ENCODE results near the gene EMC7. TPM values are rescaled to one million over a fixed set of nuclear protein-coding genes. Genes with fewer than 3 reads are reported as not detected.

EMC7 gene
- total RNA-seq, 4 donors from 2014 or later = 34.6 to 49.2 (median 43.2) TPM

DNA sequence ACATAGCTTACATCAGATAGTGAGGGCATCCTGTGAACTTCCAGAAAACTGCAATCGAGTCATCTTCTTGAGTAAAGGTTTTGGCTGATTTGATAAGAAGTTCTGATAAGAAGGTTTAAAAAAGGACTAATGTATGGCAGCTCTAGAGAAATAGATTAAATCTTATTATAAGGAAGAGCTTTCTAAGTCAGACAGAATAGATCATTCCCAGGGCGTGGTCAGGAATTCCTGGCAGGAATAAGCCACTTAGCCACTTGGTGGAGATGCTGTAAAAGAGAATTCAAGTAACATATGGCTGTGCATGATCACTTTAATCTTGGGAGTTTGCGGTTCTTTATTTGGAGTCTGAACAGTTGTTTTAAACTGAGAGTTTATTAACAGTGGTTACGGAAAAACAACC, 17.6 kb upstream of the EMC7 start:
- ATAC-seq = no peak
- 73 to 81% methylated on average over 4 of the region's 4 CpGs for WGBS, 2 donors (ENCODE audit: low coverage in 1 of 2)

DNA sequence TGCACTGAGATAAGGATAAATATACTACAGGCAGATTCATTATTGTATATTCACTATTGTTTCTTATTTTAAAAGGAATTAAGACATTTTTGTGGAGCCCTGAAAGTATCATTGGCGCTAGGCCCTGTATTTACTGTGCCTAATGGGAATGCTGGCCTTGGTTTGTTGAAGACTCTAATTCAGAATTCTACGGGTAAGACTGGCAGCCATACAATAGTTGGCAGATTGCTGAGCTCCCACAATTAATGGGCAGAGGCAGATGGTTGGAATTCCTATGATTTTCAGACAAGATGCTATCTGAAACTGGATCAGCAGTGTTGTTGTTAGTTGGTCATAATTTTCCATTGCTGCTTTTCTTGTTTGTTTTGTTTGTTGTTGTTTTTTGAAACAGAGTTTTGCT, 15.0 kb upstream of the EMC7 start:
- ATAC-seq = no peak
- Histone ChIP-seq H3K4me3 (no peak overlapping the region), H3K4me1 (no peaks in the 10 kb centered on the region), H3K9me3 (no peaks in the 10 kb centered on the region), H3K36me3 (no peaks in the 10 kb centered on the region), H3K27me3 (peaks cover 29% of the 10 kb centered on the region), H3K27ac (no peak overlapping the region)
- WGBS, 2 donors (ENCODE audit: low coverage in 1 of 2) = 78 to 83% methylated on average over 2 of the region's 2 CpGs
- TF ChIP-seq, protein P1, sequence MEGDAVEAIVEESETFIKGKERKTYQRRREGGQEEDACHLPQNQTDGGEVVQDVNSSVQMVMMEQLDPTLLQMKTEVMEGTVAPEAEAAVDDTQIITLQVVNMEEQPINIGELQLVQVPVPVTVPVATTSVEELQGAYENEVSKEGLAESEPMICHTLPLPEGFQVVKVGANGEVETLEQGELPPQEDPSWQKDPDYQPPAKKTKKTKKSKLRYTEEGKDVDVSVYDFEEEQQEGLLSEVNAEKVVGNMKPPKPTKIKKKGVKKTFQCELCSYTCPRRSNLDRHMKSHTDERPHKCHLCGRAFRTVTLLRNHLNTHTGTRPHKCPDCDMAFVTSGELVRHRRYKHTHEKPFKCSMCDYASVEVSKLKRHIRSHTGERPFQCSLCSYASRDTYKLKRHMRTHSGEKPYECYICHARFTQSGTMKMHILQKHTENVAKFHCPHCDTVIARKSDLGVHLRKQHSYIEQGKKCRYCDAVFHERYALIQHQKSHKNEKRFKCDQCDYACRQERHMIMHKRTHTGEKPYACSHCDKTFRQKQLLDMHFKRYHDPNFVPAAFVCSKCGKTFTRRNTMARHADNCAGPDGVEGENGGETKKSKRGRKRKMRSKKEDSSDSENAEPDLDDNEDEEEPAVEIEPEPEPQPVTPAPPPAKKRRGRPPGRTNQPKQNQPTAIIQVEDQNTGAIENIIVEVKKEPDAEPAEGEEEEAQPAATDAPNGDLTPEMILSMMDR (IDR thresholded peaks at IDR 0.05) = no peak
- TF ChIP-seq EP300 (IDR thresholded peaks at IDR 0.05) (no peak), POLR2A (IDR thresholded peaks at IDR 0.05) (no peak), POLR2AphosphoS5 (IDR thresholded peaks at IDR 0.05) (no peak)

More for the DNA sequence above, 17.6 kb upstream of the EMC7 start:
- Histone ChIP-seq H3K27me3 (peaks cover 22% of the 10 kb centered on the region), H3K9me3 (no peaks in the 10 kb centered on the region), H3K4me3 (no peak overlapping the region), H3K36me3 (no peaks in the 10 kb centered on the region), H3K27ac (no peak overlapping the region), H3K4me1 (no peaks in the 10 kb centered on the region)
- TF ChIP-seq, protein P1 (IDR thresholded peaks at IDR 0.05) = no peak
- TF ChIP-seq POLR2A (IDR thresholded peaks at IDR 0.05) = no peak
- no peak for TF ChIP-seq EP300 (IDR thresholded peaks at IDR 0.05)
- no peak for TF ChIP-seq POLR2AphosphoS5 (IDR thresholded peaks at IDR 0.05)

DNA sequence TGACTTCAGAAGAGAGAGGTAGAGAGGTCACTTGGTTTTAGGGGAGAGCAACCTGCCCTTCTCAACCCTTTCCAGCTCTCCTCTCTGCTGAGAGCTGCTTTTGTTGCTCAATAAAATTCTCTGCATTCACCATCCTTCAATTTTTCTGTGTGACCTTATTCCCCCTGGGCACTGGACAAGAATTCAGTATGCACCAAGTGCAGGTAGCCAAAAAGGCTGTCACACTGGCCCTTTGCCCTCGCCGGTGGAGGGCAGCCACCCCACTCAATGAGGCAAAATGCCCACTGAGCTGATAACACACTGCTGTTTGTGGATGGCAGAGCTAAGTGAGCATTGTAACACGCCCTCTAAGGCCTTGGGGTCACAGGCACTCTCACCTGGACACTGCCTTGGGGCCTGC, 13.1 kb upstream of the EMC7 start:
- no CpG with 5 or more reads among the region's 3 CpGs for WGBS, 2 donors (ENCODE audit: low coverage in 1 of 2)
- no peaks in the 10 kb centered on the region for H3K9me3 ChIP-seq
- no peak overlapping the region for H3K4me3 ChIP-seq
- TF ChIP-seq, protein P1 (IDR thresholded peaks at IDR 0.05) = no peak
- no peak for TF ChIP-seq POLR2AphosphoS5 (IDR thresholded peaks at IDR 0.05)
- TF ChIP-seq POLR2A (IDR thresholded peaks at IDR 0.05) = no peak
- no peak for TF ChIP-seq EP300 (IDR thresholded peaks at IDR 0.05)
- H3K27ac ChIP-seq = no peak overlapping the region
- H3K4me1 ChIP-seq = no peaks in the 10 kb centered on the region
- peaks cover 29% of the 10 kb centered on the region for H3K27me3 ChIP-seq
- no peak for ATAC-seq
- no peaks in the 10 kb centered on the region for H3K36me3 ChIP-seq

GRCh38 chr15:34114215-34114614, 12.6 kb upstream of the EMC7 start:
- no peak for ATAC-seq
- H3K4me1 ChIP-seq = no peaks in the 10 kb centered on the region
- H3K4me3 ChIP-seq = no peak overlapping the region
- no peak overlapping the region for H3K27ac ChIP-seq
- peaks cover 29% of the 10 kb centered on the region for H3K27me3 ChIP-seq
- no peaks in the 10 kb centered on the region for H3K9me3 ChIP-seq
- WGBS, 2 donors (ENCODE audit: low coverage in 1 of 2) = 100% methylated on average over 1 of the region's 2 CpGs; no CpG with 5 or more reads in 1 of the 2 donors
- TF ChIP-seq EP300 (IDR thresholded peaks at IDR 0.05) (no peak), POLR2AphosphoS5 (IDR thresholded peaks at IDR 0.05) (no peak)
- no peaks in the 10 kb centered on the region for H3K36me3 ChIP-seq

DNA sequence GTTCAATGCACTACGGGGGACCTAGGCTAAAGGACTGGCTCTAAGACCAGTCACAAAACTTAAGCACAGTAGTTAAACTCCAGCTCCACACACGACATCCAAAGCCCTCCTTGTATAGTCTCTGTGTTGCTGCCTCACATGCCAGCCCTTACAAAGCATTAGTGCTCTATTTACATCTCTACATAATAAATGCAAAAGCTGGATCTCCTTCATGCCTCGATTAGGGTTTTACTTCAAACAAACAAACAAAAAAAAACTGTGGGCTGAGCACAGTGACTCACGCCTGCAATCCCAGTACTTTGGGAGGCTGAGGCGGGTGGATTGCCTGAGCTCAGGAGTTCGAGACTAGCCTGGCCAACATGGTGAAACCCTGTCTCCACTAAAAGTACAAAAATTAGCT, 9.8 kb upstream of the EMC7 start:
- Histone ChIP-seq H3K36me3 (no peaks in the 10 kb centered on the region), H3K9me3 (no peaks in the 10 kb centered on the region), H3K27ac (no peak overlapping the region), H3K4me3 (no peak overlapping the region), H3K4me1 (no peaks in the 10 kb centered on the region), H3K27me3 (peaks cover 26% of the 10 kb centered on the region)
- TF ChIP-seq, protein P1 (IDR thresholded peaks at IDR 0.05) = no peak
- TF ChIP-seq POLR2A (IDR thresholded peaks at IDR 0.05) (no peak), EP300 (IDR thresholded peaks at IDR 0.05) (no peak), POLR2AphosphoS5 (IDR thresholded peaks at IDR 0.05) (no peak)
- WGBS, 2 donors (ENCODE audit: low coverage in 1 of 2) = 56 to 74% methylated on average over 5 of the region's 6 CpGs
- no peak for ATAC-seq
